SK-N-SH (cell line): Measurements from ENCODE around the gene SLC50A1.

Experiments
- EZH2phosphoT487 ChIP-seq: fragments of 200-600 bp; sonication (generic); IDR thresholded peaks from 2 replicates; pipeline ENCODE4 v1.6.1; 2017; ENCODE audit warnings: low read depth, mixed run types, mild to moderate bottlenecking, antibody characterized with exemption, moderate library complexity, borderline replicate concordance
- TAF1 ChIP-seq: IDR thresholded peaks from 2 replicates; pipeline ENCODE4 v1.6.1; 2012; ENCODE audit warnings: low read depth, mild to moderate bottlenecking, low read length, moderate library complexity, borderline replicate concordance
- TEAD4 ChIP-seq: IDR thresholded peaks from 2 replicates; pipeline ENCODE4 v1.4.0; 2012; ENCODE audit warnings: mild to moderate bottlenecking, borderline replicate concordance; ENCODE audit not compliant: insufficient read depth
- TF ChIP-seq, protein P1 (sequence below): fragments of 200-600 bp; sonication (generic); IDR thresholded peaks from 2 replicates; pipeline ENCODE4 v1.6.1; 2017; ENCODE audit warnings: antibody characterized with exemption, mild to moderate bottlenecking, moderate library complexity
- TF ChIP-seq, protein P2 (sequence below): IDR thresholded peaks from 2 replicates; pipeline ENCODE4; 2012

DNA sequence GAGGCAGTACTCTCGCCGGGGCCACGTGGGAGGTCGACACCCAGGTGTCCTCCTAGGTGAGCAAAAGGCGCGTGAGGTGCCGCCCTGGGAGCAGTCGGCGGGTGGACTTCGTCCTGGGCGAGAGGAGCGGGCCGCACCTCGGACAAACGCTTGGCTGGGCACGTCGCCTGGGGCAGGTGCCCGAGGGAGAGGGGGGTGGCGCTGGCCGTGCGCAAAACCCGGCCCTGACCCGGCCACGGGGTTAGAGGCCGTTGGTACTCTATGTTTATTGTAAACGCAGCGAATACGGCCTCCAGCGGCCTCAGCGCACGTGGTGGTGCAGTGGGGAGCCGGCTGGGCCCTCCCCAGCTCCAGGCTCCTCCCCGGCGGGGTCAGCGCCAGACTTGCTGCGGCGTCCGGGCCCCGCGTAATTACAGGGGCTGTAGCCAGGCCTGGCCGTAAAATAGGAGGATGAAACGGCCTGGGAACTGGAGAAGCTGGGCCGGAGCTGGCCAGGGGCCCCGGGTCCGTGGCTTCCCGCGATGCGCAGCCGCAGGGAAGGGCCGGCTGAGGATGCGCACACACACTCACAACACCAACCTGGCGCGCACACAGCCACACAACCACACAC lies 9.6 kb upstream of the SLC50A1 start:
- TF ChIP-seq TEAD4 (no peak), TAF1 (no peak), EZH2phosphoT487 (no peak)
- TF ChIP-seq, protein P1, sequence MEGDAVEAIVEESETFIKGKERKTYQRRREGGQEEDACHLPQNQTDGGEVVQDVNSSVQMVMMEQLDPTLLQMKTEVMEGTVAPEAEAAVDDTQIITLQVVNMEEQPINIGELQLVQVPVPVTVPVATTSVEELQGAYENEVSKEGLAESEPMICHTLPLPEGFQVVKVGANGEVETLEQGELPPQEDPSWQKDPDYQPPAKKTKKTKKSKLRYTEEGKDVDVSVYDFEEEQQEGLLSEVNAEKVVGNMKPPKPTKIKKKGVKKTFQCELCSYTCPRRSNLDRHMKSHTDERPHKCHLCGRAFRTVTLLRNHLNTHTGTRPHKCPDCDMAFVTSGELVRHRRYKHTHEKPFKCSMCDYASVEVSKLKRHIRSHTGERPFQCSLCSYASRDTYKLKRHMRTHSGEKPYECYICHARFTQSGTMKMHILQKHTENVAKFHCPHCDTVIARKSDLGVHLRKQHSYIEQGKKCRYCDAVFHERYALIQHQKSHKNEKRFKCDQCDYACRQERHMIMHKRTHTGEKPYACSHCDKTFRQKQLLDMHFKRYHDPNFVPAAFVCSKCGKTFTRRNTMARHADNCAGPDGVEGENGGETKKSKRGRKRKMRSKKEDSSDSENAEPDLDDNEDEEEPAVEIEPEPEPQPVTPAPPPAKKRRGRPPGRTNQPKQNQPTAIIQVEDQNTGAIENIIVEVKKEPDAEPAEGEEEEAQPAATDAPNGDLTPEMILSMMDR, result no peak
- TF ChIP-seq, protein P2, sequence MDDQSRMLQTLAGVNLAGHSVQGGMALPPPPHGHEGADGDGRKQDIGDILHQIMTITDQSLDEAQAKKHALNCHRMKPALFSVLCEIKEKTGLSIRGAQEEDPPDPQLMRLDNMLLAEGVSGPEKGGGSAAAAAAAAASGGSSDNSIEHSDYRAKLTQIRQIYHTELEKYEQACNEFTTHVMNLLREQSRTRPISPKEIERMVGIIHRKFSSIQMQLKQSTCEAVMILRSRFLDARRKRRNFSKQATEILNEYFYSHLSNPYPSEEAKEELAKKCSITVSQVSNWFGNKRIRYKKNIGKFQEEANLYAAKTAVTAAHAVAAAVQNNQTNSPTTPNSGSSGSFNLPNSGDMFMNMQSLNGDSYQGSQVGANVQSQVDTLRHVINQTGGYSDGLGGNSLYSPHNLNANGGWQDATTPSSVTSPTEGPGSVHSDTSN, result no peak
